Right lobe of liver (tissue), 4 donors: ENCODE data around the gene NFATC3.

Source experiments
- POLR2A ChIP-seq: fragments of 450-650 bp; IDR thresholded peaks from one replicate; pipeline ENCODE4 v1.6.1; 2017; ENCODE audit warnings: antibody characterized with exemption, mild to moderate bottlenecking
- TF ChIP-seq, protein P1 (sequence below), 4 donors: fragments of 200-600 bp in 3 of 4; fragments of 450-650 bp in 1 of 4; IDR thresholded peaks; one replicate each; pipeline versions ENCODE4 v1.5.1 to v1.8.0; 2016 to 2022; ENCODE audit warnings: antibody characterized with exemption in 4 of 4, mild to moderate bottlenecking in 2 of 4
- donor health status: DM: no; HTN: no; CAD: no.
- donor health status: DM: no; HTN: no; CAD: no.
- donor health status: DM: no; HTN: yes; CAD: no.

DNA sequence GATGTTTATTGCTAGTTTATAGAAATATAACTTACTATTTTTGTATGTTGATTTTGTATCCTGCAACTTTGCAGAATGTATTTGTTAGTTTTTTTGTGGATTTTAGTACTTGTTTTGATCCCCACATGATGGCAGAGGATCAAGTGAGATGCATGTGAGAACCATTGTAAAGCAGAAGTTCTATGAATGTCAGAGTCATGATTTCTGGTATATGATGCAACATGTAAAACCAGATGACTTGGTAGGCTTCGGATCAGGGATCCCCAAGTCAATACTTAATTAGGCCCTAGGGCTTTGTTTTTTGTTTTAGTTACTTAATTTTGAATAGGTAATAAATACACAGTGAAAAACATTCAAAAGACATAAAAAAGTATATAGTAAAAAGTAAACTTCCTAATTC is 104.9 kb downstream of the NFATC3 start:
- TF ChIP-seq, protein P1, sequence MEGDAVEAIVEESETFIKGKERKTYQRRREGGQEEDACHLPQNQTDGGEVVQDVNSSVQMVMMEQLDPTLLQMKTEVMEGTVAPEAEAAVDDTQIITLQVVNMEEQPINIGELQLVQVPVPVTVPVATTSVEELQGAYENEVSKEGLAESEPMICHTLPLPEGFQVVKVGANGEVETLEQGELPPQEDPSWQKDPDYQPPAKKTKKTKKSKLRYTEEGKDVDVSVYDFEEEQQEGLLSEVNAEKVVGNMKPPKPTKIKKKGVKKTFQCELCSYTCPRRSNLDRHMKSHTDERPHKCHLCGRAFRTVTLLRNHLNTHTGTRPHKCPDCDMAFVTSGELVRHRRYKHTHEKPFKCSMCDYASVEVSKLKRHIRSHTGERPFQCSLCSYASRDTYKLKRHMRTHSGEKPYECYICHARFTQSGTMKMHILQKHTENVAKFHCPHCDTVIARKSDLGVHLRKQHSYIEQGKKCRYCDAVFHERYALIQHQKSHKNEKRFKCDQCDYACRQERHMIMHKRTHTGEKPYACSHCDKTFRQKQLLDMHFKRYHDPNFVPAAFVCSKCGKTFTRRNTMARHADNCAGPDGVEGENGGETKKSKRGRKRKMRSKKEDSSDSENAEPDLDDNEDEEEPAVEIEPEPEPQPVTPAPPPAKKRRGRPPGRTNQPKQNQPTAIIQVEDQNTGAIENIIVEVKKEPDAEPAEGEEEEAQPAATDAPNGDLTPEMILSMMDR (IDR thresholded peaks at IDR 0.05) = no peak
- TF ChIP-seq POLR2A = no peak
